ENCODE data around the gene KNCN. TPM values are rescaled to one million over a fixed set of nuclear protein-coding genes. Genes with fewer than 3 reads are reported as not detected.

KNCN gene
- polyA plus RNA-seq, 1 donor from 2014 or later: not detected

DNA sequence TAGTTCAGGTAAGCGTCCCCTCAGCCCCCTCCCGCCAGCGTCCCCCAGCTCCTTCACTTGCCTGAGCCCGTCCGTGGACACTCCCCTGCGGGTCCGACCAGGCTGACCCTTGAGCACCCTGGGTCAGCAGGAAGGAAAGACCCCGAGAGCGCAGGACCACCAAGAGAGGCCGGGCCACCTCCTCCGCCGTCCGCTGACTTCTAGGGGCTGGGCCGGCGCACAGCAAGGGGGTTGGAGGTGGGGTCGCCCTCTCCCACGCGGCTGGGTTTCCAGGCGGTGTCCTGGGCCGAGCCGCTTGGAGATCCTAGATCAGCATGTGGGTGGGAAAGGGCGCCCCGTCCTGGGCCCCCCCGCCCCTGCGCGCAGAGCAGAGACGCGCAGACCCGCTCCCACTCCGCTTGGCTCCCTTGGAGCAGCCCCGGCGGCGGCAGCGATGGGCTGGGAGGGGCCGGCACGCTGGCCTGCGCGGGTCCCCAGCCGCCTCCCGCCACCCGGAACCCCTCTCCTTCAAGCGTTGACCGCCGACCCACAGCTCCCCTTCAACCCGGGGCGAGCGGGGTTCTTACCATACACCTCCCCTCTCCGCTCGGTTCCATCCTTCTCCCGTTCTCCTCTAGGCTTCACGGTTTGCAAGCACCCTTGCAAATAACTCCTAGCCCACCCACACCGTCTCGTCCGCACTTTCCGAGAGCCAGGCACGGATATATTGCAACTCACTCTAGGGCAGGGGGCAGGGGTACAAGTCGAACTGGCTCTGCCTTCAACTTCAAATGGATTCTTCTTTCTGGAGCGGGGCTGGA is 7.5 kb downstream of the KNCN start:
- peaks cover 2% of the 10 kb centered on the region for H3K36me3 Mint-ChIP-seq
- H3K27me3 Mint-ChIP-seq: peaks cover 37% of the 10 kb centered on the region
- H3K9me3 Mint-ChIP-seq: no peaks in the 10 kb centered on the region
- peaks cover 0 to 4% (median 3%) of the 10 kb centered on the region in 3 donors for H3K4me1 Mint-ChIP-seq
- H3K4me3 Mint-ChIP-seq: no peak overlapping the region
- no peak overlapping the region for H3K27ac Mint-ChIP-seq

DNA sequence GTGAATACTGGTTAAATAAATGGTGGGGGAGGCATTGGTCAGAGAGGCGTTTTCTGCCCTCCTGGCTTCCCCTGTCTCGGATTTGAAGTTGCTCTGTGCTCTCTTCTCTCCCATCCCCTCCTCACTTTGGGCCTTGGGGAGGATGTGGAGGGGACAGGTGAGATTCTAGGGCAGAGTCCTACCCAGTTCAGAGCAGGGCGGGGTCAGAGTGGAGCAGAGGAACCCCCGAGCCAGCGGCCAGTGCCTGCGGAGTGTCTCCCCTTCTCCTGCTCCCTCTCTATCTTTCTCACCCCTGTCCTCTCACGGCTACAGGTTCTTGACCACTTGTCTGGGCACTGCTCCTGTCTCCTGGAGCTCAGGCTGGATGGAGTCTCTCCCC is 8.1 kb downstream of the KNCN start:
- Mint-ChIP-seq H3K4me3 (no peak overlapping the region), H3K4me1 (peaks cover 0 to 4% (median 3%) of the 10 kb centered on the region in 3 donors), H3K36me3 (peaks cover 2% of the 10 kb centered on the region), H3K9me3 (no peaks in the 10 kb centered on the region), H3K27me3 (peaks cover 37% of the 10 kb centered on the region), H3K27ac (no peak overlapping the region)

DNA sequence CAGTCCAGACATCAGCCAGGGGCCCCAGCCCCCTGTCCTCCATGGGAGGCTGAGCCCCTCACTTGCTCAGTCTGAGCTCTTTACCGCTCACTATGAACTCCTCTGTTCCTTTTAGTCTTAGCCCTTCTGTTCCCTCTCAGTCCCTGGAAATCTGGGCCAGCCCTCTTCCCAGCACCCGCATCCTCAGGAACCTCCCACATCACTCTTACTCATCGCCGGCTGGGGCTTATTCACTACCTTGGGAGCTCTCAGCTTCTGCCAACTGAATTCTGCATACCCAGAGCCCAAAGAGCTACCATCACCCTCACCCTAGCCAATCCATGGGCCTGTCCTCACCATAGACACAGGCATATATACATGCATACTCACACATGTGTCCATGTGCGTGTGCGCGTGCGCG is 11.5 kb downstream of the KNCN start:
- Mint-ChIP-seq H3K9me3 (peaks cover 0 to 6% (median 3%) of the 10 kb centered on the region in 3 donors), H3K27ac (no peak overlapping the region), H3K4me3 (no peak overlapping the region), H3K27me3 (peaks cover 37% of the 10 kb centered on the region), H3K36me3 (peaks cover 2% of the 10 kb centered on the region), H3K4me1 (peaks cover 0 to 3% (median 1%) of the 10 kb centered on the region in 3 donors)

DNA sequence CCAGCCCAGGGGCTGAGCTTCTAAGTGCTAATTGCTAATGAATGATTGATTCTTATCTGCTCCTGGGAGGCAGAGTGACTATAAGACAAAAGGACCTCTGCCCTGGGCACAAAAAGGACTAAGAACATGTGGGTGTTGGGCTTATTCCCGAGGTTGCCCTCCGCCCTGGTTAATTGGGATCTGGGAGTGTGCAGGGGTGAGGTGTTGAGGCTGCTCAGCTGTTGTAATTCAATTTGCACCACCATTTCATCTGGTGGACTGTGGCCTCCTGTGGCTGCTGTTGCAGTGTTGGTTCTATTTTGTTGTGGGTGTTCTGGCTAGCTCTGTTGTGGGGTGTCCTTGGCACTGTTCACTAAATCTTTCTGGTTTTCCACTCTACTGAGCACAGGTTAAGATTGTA is 13.3 kb downstream of the KNCN start:
- H3K4me3 Mint-ChIP-seq: peak overlapping the region in 1 of 4 donors; percentile 1
- H3K27ac Mint-ChIP-seq: peak overlapping the region in 1 of 3 donors; percentile 3
- peaks cover 0 to 6% (median 3%) of the 10 kb centered on the region in 3 donors for H3K9me3 Mint-ChIP-seq
- H3K27me3 Mint-ChIP-seq: peaks cover 28% of the 10 kb centered on the region
- H3K36me3 Mint-ChIP-seq: peaks cover 3% of the 10 kb centered on the region
- H3K4me1 Mint-ChIP-seq: peaks cover 0 to 4% (median 1%) of the 10 kb centered on the region in 3 donors

DNA sequence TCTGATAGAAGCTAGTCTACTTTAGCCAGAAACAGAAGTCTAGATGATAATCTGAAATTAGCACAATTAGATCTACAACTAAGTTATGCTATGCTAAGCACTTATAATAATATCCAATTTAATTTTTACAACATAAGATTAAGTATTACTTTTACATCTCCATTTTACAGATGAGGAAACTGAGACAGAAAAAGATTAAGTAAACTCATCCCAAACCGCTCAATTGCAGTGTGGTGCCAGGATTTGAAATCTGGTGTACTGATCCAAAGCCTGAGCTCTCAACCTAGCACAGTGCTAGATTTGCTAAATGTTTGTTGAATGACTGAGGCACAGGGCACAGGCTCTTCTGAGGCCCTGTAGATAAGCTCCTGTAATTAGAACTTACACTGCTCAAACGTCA is 13.8 kb downstream of the KNCN start:
- Mint-ChIP-seq H3K27ac (no peak overlapping the region), H3K36me3 (peaks cover 3% of the 10 kb centered on the region), H3K4me3 (no peak overlapping the region), H3K27me3 (peaks cover 24% of the 10 kb centered on the region), H3K4me1 (peaks cover 0 to 4% (median 1%) of the 10 kb centered on the region in 3 donors), H3K9me3 (peaks cover 0 to 6% (median 3%) of the 10 kb centered on the region in 3 donors)

DNA sequence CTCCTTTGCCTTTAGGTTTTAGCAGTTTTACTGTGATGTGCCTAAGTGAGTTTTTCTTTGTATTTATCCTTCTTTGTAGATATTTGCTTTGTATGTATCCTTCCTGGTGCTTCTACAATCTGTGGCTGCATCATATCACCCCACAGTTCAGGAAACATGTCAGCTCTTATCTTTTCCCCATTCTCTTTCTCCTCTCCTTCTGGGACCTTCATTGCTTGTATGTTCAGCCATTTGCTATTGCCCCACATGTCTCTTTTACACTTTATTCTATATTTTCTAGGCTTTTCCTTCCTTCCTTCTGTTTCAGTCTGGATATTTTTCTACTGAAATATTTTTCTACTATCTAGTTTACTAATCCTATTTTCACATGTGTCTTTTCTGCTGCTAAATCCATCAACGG is 14.9 kb downstream of the KNCN start:
- Mint-ChIP-seq H3K27me3 (peaks cover 20% of the 10 kb centered on the region), H3K36me3 (peaks cover 3% of the 10 kb centered on the region), H3K4me1 (peaks cover 0 to 4% (median 1%) of the 10 kb centered on the region in 3 donors), H3K27ac (no peak overlapping the region), H3K9me3 (peaks cover 0 to 6% (median 3%) of the 10 kb centered on the region in 3 donors), H3K4me3 (peak overlapping the region in 1 of 4 donors; percentile 39)

DNA sequence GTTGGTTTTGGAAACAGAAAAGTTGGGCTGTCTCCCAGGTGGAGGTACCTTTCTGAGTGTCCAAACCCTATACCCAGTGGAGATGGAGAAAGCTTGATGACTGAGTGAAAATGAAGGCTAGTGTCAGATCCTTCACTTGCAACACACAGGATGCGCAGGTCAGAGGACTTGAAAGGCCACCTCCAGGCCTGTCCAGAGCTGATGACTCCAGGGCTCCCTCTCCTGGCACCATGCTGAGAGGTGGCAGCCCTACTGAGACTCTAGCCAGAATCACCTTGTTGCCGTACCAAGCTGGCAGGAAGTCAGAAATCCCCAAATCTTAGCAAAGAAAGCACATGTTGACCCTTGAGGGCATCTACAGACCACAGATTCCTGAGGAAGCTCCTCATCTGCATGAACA is 16.4 kb downstream of the KNCN start:
- Mint-ChIP-seq H3K27ac (no peak overlapping the region), H3K9me3 (peaks cover 0 to 6% (median 3%) of the 10 kb centered on the region in 3 donors), H3K4me3 (peak overlapping the region in 2 of 4 donors; percentile 17 to 32), H3K36me3 (peaks cover 2% of the 10 kb centered on the region), H3K27me3 (peaks cover 30% of the 10 kb centered on the region), H3K4me1 (peaks cover 0 to 4% (median 1%) of the 10 kb centered on the region in 3 donors)

DNA sequence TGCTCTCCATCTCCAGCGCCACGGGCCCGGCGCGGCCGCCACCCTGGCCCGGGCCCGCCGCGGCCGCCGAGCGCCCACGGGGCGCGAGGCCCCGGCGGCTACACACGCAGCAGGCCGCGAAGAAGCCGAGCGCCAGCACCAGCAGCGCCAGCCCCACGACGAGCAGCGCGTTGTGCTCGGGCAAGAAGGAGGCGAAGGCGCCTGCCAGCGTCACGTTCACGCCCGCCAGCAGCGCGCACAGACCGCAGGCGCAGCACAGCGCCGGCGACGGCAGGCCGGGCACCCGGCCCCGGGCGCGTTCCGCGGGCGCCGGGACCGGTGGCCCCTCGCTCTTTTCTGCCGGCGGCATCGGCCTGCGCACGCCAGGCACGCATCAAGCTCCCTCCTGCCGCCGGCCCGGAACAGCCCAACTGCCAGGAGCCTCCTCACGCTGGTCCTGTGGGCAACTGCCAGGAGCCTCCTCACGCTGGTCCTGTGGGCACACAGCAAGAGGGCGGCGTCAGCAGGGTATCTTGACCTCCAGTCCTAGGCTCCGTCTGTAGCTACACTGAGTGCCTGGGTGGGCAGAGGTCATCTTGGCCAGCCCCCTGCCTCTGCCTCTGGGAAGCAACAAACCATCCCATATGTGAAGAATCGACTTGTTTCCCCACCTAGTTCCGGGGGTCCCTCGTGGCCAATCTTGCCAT is 18.1 kb downstream of the KNCN start:
- Mint-ChIP-seq H3K36me3 (peaks cover 3% of the 10 kb centered on the region), H3K27me3 (peaks cover 39% of the 10 kb centered on the region), H3K27ac (no peak overlapping the region), H3K4me1 (peaks cover 0 to 4% (median 1%) of the 10 kb centered on the region in 3 donors), H3K4me3 (peak overlapping the region in 3 of 4 donors; percentile 52 to 79 (median 71)), H3K9me3 (peaks cover 0 to 6% (median 3%) of the 10 kb centered on the region in 3 donors)

DNA sequence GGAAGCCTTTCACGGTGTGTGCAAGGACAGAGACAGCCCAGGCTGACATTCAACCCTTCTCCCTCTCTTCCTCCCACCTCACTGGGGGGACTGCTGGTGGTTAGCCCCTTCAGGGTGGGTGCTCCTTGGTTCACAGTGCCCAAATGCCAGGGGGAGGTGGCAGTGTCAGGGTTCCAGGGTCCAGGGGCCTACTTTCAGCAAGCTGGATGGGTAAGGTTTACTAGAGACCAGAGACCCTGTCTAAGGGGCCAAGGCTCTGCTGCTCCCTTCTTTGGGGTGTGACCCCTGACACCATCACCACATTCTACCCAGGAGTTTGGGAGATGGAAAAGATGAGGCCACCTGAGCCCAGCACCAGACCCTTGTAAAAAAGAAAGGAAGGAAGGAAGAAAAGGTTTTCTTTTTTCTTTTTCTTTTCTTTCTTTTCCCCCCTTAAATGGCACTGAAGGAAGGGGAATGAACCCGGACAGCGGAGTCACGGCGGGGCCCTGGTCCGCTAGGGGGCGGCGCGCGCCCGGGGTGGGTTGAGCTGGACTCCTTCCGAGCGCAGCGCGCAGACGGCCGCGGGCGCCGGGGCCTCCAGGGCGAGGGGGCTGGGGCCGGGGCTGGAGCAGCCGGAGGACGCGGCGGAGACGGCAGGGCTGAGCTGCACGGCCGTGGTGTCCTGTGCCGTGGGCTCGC is 18.8 kb downstream of the KNCN start:
- Mint-ChIP-seq H3K4me1 (peaks cover 0 to 4% (median 1%) of the 10 kb centered on the region in 3 donors), H3K36me3 (peaks cover 3% of the 10 kb centered on the region), H3K4me3 (peak overlapping the region in 1 of 4 donors; percentile 57), H3K9me3 (peaks cover 0 to 6% (median 3%) of the 10 kb centered on the region in 3 donors), H3K27me3 (peaks cover 37% of the 10 kb centered on the region), H3K27ac (no peak overlapping the region)

DNA sequence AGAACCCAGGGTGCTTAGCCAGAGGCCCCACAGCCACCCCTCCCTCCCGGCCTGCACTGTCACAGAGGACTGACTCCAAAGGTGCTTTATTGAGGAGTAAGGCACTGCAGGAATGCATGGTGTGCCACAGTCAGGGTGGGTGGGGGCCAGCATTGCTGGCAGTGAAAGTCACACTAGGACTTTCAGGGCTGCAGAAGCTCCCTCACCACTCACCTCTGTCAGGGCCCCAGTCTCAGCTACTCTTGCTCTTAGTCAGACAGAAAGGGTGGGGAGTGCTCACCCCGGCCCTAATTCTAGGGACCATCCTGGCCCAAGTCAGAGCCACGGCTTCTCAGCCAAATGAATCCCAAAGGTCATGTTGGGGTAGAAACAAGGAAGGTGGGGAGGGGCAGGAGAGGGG is 19.4 kb downstream of the KNCN start:
- Mint-ChIP-seq H3K27me3 (peaks cover 39% of the 10 kb centered on the region), H3K27ac (no peak overlapping the region), H3K4me3 (peak overlapping the region in 1 of 4 donors; percentile 52), H3K9me3 (peaks cover 0 to 6% (median 3%) of the 10 kb centered on the region in 3 donors), H3K36me3 (peaks cover 3% of the 10 kb centered on the region), H3K4me1 (peaks cover 0 to 4% (median 1%) of the 10 kb centered on the region in 3 donors)

DNA sequence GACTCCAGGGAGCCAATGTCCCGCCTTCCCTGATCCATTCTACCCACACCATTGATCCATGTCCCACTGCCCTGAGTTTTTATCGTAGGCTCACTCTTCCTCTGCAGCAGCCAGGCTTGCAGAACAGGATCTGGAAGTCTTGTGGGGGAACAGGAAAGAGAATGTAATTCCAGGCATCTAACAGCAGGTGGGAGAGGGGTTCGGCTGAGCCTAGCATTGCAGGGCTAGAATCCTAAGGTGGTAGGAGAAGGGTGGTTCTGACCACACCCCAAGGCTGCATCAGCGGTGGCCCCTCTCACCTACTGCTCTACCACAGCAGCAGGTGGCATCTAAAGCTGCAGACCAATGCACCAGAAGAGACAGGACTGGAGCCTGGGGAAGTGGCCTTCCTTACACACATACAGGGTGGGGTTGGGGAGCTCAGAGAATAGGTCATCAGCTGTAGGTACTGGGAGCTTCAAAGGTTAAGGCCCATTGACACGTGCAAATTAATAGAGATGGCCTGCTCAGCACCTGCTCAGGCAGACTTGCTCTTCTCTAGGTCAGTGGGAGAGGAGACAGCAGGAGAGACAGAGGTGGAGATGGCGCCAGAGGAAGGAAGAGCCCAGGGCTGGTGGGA is 20.5 kb downstream of the KNCN start:
- Mint-ChIP-seq H3K27me3 (peaks cover 40% of the 10 kb centered on the region), H3K4me3 (no peak overlapping the region), H3K27ac (no peak overlapping the region)

DNA sequence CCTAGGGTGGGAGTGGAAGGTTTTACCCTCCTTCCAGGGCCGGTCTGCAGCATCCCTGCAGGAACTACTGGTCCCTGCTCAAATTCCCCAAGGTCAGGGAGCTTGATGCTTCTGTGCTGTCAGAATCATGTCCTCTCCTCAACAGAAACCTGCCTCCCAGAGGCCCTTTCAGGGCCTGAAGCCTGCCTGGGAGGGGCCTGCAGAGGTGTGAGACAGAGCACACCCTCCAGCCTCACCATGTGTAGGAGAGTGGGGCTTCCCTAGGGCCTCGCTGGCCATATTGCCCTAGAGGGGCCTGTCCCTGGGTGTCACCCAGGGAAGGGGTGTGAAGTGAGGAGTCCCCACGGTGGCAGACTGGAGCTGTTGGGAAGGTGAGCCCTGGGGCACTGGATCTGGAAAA is 21.1 kb downstream of the KNCN start:
- H3K4me1 Mint-ChIP-seq: peaks cover 0 to 2% (median 1%) of the 10 kb centered on the region in 3 donors
- H3K27ac Mint-ChIP-seq: no peak overlapping the region
- H3K9me3 Mint-ChIP-seq: peaks cover 0 to 2% (median 0%) of the 10 kb centered on the region in 3 donors
- no peak overlapping the region for H3K4me3 Mint-ChIP-seq
- H3K36me3 Mint-ChIP-seq: peaks cover 3% of the 10 kb centered on the region
- H3K27me3 Mint-ChIP-seq: peaks cover 46% of the 10 kb centered on the region

More for the DNA sequence above, 20.5 kb downstream of the KNCN start:
- H3K4me1 Mint-ChIP-seq: peaks cover 0 to 2% (median 1%) of the 10 kb centered on the region in 3 donors
- H3K9me3 Mint-ChIP-seq: peaks cover 0 to 2% (median 0%) of the 10 kb centered on the region in 3 donors
- H3K36me3 Mint-ChIP-seq: peaks cover 3% of the 10 kb centered on the region

DNA sequence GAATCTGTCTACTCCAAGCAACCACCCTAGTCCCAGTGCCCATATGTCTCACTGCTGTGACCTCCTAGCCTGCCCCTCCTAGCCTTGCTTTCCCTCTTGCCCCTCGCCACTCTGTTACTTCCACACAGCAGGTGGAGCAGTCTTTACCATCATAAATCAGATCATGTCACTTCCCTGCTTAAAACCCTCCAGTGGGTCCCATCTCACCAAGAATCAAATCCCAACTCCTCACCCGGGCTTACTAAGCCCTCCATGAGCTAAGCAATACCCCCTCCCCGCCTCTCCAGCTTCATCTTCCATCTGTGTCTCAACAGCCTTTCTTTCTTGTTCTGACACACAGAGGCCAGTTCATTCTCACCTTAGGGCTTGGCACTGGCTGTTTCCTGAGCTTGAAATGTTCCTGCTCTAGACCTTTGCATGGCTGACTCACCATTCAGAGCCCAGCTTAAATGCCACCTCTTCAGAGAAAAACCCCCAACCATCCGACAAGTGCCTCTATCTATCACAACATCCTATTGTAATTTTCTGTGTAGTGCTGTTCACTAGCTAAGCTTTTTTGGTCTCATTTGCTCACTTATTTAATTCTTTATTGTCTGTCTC is 22.3 kb downstream of the KNCN start:
- Mint-ChIP-seq H3K9me3 (peaks cover 0 to 2% (median 0%) of the 10 kb centered on the region in 3 donors), H3K36me3 (peaks cover 2% of the 10 kb centered on the region), H3K27me3 (peaks cover 52% of the 10 kb centered on the region), H3K4me1 (peaks cover 0 to 2% (median 1%) of the 10 kb centered on the region in 3 donors), H3K27ac (no peak overlapping the region), H3K4me3 (no peak overlapping the region)

DNA sequence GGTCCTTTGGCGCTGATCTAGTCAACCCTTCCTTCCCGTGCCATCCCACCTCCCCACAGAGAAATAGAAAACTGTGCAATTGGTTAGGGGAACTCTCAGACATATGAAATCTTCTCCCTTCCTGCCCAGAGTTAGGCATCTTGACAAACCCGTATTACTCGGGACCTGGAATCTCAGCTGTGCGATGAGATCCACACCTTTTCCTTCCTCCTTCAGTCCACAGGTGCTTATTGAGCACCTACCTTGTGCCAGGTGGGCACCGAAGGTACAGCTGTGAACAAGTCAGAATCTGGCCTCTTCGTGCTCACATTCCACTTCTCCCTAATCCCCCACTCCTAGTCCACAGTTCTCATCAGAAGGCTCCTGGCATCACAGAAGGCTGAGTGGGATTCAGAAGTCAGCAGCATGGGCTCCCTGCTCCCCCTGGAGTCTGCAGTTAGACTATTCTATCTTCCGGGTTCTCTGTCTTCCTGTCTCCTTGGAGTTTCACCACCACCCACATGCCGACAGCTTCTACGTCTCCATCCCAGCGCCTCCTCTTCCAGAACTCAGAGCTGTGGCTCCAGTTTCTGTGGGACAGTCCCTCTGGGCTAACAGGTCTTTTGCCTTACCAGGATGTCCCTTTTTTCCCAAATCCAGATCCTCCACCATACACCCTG is 23.0 kb downstream of the KNCN start:
- Mint-ChIP-seq H3K27ac (no peak overlapping the region), H3K9me3 (peaks cover 0 to 2% (median 0%) of the 10 kb centered on the region in 3 donors), H3K36me3 (peaks cover 2% of the 10 kb centered on the region), H3K4me1 (no peaks in the 10 kb centered on the region), H3K4me3 (no peak overlapping the region), H3K27me3 (peaks cover 51% of the 10 kb centered on the region)

Measured in IgD-negative memory B cell (primary cell).